NCI-H748 (cell line): ENCODE data around the gene VPS52.

Experiments used
- DNase-seq: peaks from one replicate; lab custom pipeline; 2025; ENCODE audit not compliant: unreplicated experiment; lab: John Stamatoyannopoulos, UW

VPS52 gene

GRCh38 chr6:33271468-33272274, at the start of gene VPS52, which contains the start of gene RPS18:
Gene VPS52, minus strand, starts transcription at chr6:33271876. Its CDS starts 201 bp downstream, at chr6:33271675.
Gene RPS18, plus strand, starts transcription at chr6:33272075. Its CDS starts 45 bp downstream, at chr6:33272120.
- peak; percentile 99 for DNase-seq

- no peak for DNase-seq
These were observed 49.6 kb upstream of the VPS52 start for GRCh38 chr6:33321227-33321626.

- no peak for DNase-seq
These were observed 48.9 kb upstream of the VPS52 start for GRCh38 chr6:33320315-33321181.

GRCh38 chr6:33319939-33320314, 48.3 kb upstream of the VPS52 start:
- DNase-seq: no peak

- no peak for DNase-seq
These were observed 46.9 kb upstream of the VPS52 start for GRCh38 chr6:33318426-33319073.

GRCh38 chr6:33317669-33318425, 46.2 kb upstream of the VPS52 start, which contains the start of gene ZBTB22:
Gene ZBTB22, minus strand, starts transcription at chr6:33317744. Its CDS starts 828 bp downstream, at chr6:33316916.
- peak; percentile 99 for DNase-seq

GRCh38 chr6:33317419-33317668, 45.7 kb upstream of the VPS52 start:
- no peak for DNase-seq

- DNase-seq: peak; percentile 21
These were observed 45.1 kb upstream of the VPS52 start for GRCh38 chr6:33316603-33317418.

GRCh38 chr6:33315793-33316602, 44.3 kb upstream of the VPS52 start:
- no peak for DNase-seq

- peak; percentile 89 for DNase-seq
These were observed 43.5 kb upstream of the VPS52 start for GRCh38 chr6:33314943-33315792.

- peak; percentile 93 for DNase-seq
These were observed 42.9 kb upstream of the VPS52 start for GRCh38 chr6:33314515-33314942.

GRCh38 chr6:33313709-33314514, 42.2 kb upstream of the VPS52 start, which contains the start of gene TAPBP:
Gene TAPBP, minus strand, starts transcription at chr6:33314078. Its CDS starts 37 bp downstream, at chr6:33314041.
- DNase-seq: peak; percentile 78

- peak; percentile 88 for DNase-seq
These were observed 41.5 kb upstream of the VPS52 start for GRCh38 chr6:33313105-33313708.

- peak; percentile 95 for DNase-seq
These were observed 40.9 kb upstream of the VPS52 start for GRCh38 chr6:33312361-33313104.

GRCh38 chr6:33306356-33306755, 34.7 kb upstream of the VPS52 start:
- no peak for DNase-seq

GRCh38 chr6:33305052-33305451, 33.4 kb upstream of the VPS52 start:
- no peak for DNase-seq
